GOT3 (cell line): Measurements from ENCODE around the gene SLC22A23.

Experiments used
- DNase-seq: peaks from one replicate; lab custom pipeline; 2025; ENCODE audit warnings: mixed read lengths; lab: John Stamatoyannopoulos, UW

Gene SLC22A23

GRCh38 chr6:3471711-3472110, 14.9 kb upstream of the SLC22A23 start:
- no peak for DNase-seq

GRCh38 chr6:3471286-3471685, 14.4 kb upstream of the SLC22A23 start:
- DNase-seq, result no peak

GRCh38 chr6:3468585-3468984, 11.7 kb upstream of the SLC22A23 start:
- no peak for DNase-seq

GRCh38 chr6:3467996-3468395, 11.1 kb upstream of the SLC22A23 start:
- DNase-seq, result no peak

- no peak for DNase-seq
These were observed 9.8 kb upstream of the SLC22A23 start for GRCh38 chr6:3466488-3467219.

GRCh38 chr6:3460253-3460652, 3.4 kb upstream of the SLC22A23 start:
- no peak for DNase-seq

- DNase-seq, result no peak
These were observed 2.0 kb upstream of the SLC22A23 start for GRCh38 chr6:3458706-3459421.

- no peak for DNase-seq
These were observed 1.1 kb upstream of the SLC22A23 start for GRCh38 chr6:3457710-3458602.

GRCh38 chr6:3456395-3456897, 404 bp downstream of the SLC22A23 start:
- no peak for DNase-seq

- no peak for DNase-seq
These were observed 1.1 kb downstream of the SLC22A23 start for GRCh38 chr6:3455569-3456394.

GRCh38 chr6:3455147-3455568, 1.7 kb downstream of the SLC22A23 start:
- no peak for DNase-seq

- no peak for DNase-seq
These were observed 2.4 kb downstream of the SLC22A23 start for GRCh38 chr6:3454273-3455010.

- DNase-seq, result no peak
These were observed 3.2 kb downstream of the SLC22A23 start for GRCh38 chr6:3453413-3454272.

GRCh38 chr6:3451498-3451897, 5.4 kb downstream of the SLC22A23 start:
- no peak for DNase-seq

- no peak for DNase-seq
These were observed 6.0 kb downstream of the SLC22A23 start for GRCh38 chr6:3450888-3451287.

- no peak for DNase-seq
These were observed 7.0 kb downstream of the SLC22A23 start for GRCh38 chr6:3449750-3450305.

GRCh38 chr6:3449321-3449720, 7.5 kb downstream of the SLC22A23 start:
- DNase-seq, result no peak

GRCh38 chr6:3447005-3447404, 9.8 kb downstream of the SLC22A23 start:
- DNase-seq, result no peak

- DNase-seq, result no peak
These were observed 10.7 kb downstream of the SLC22A23 start for GRCh38 chr6:3446184-3446583.
